GM12892 (cell line): ENCODE results near the gene GRK1.

Experiments used
- POLR2A ChIP-seq: IDR thresholded peaks from 2 replicates; pipeline ENCODE4 v1.6.1; 2011; ENCODE audit warnings: low read depth, low read length, control low read depth
- POLR2AphosphoS5 ChIP-seq: IDR thresholded peaks from 2 replicates; pipeline ENCODE4 v1.6.1; 2011; ENCODE audit warnings: low read depth, low read length, control low read depth
- TAF1 ChIP-seq: IDR thresholded peaks from 2 replicates; pipeline ENCODE4 v1.6.1; 2011; ENCODE audit warnings: low read depth, mild to moderate bottlenecking, control low read depth, low read length, borderline replicate concordance

DNA sequence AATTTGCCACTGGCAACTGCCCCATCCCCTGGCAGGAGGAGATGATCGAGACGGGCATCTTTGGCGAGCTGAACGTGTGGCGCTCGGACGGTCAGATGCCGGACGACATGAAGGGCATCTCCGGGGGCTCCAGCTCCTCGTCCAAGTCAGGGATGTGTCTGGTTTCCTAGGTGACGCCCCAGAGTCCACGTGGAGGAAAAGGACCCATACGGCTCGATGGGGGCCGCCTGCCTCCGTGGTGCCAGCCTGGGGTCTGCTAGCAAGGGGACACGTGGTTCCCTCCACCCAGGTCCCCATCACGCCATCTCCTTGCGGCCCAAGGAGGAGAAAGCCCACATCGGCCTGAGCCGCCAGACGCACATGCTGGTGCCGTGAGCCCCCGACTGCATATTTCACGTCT lies 68.2 kb downstream of the GRK1 start:
- TF ChIP-seq POLR2A (no peak), POLR2AphosphoS5 (no peak), TAF1 (no peak)
